HepG2 (cell line): ENCODE data around the gene FAM3A. TPM values are rescaled to one million over a fixed set of nuclear protein-coding genes. Genes with fewer than 3 reads are reported as not detected.

ENCODE experiments used
- ATAC-seq: fragments of 200-7000 bp; cut with Tn5 transposase; 3 replicates; pipeline ENCODE4 v1.9.1; 2020; ENCODE audit warnings: mild to moderate bottlenecking, moderate library complexity
- BruUV-seq: library from RNA; stranded (reverse); fragments of 400-500 nt; replicated peaks from 2 replicates; lab custom pipeline; 2021; lab: Mats Ljungman, UMichigan
- CTCF ChIA-PET: fragments of 300-600 bp; formaldehyde crosslinking; extraction: SDS; loops from one replicate; lab custom pipeline; 2021; ENCODE audit warnings: low total read pairs, inconsistent platforms, low intra/inter-chr PET ratio; lab: Yijun Ruan, JAX
- POLR2A ChIA-PET: fragments of 350-600 bp; sonication (Branson Sonifier 250); formaldehyde crosslinking; loops from one replicate; lab custom pipeline; 2020; ENCODE audit warnings: antibody characterized with exemption, inconsistent platforms; lab: Yijun Ruan, JAX
- DNase-seq: peaks from one replicate; pipeline ENCODE4 v3.0.0-alpha.2; 2015; ENCODE audit warnings: low spot score
- FAIRE-seq: peaks from 3 replicates; lab custom pipeline; 2011; peaks lifted over from hg19 to GRCh38; lab: Jason Lieb, UNC
- H2AFZ ChIP-seq: one replicate; pipeline ENCODE4 v1.6.1; 2011; ENCODE audit warnings: low read length, inconsistent platforms
- H3K27ac ChIP-seq: fragments of 300-600 bp; 3 replicates; pipeline ENCODE4 v1.8.0; 2011; ENCODE audit warnings: mixed run types, mild to moderate bottlenecking, mixed read lengths, low read length, inconsistent platforms; ENCODE audit not compliant: insufficient read depth; ENCODE audit errors: extremely low read length
- H3K27me3 ChIP-seq, 2 experiments: fragments of 200-600 bp in 1 of 2; 2 replicates in 1 of 2; 3 replicates in 1 of 2; pipeline versions ENCODE4 v1.6.0 to v1.8.0; 2011; ENCODE audit warnings: low read length in 2 of 2, mild to moderate bottlenecking in 2 of 2, moderate library complexity in 2 of 2, inconsistent platforms in 1 of 2; ENCODE audit not compliant: insufficient read depth in 2 of 2, control insufficient read depth in 1 of 2
- H3K36me3 ChIP-seq, 2 experiments: fragments of 200-600 bp in 1 of 2; replicated peaks in 1 of 2; 2 replicates in 1 of 2; 3 replicates in 1 of 2; pipeline versions ENCODE4 v1.5.1 to v1.8.0; 2011; ENCODE audit warnings: low read length in 2 of 2, inconsistent platforms in 1 of 2; ENCODE audit not compliant: insufficient read depth in 2 of 2, control insufficient read depth in 1 of 2
- H3K4me1 ChIP-seq: 2 replicates; pipeline ENCODE4 v1.5.1; 2012; ENCODE audit warnings: low read length, inconsistent platforms; ENCODE audit not compliant: insufficient read depth
- H3K4me2 ChIP-seq: 2 replicates; pipeline ENCODE4 v1.6.0; 2011; ENCODE audit warnings: low read depth, low read length, inconsistent platforms
- H3K4me3 ChIP-seq, 3 experiments: fragments of 200-600 bp in 1 of 3; sonication (generic), shearing (Covaris generic) in 1 of 3; replicated peaks in 1 of 3; 2 replicates each; pipeline ENCODE4 v1.5.1; 2011 to 2016; ENCODE audit warnings: low read length in 3 of 3, inconsistent platforms in 2 of 3, low read depth in 2 of 3, mild to moderate bottlenecking in 2 of 3, control low read depth in 1 of 3, mixed read lengths in 1 of 3; ENCODE audit not compliant: insufficient read depth in 1 of 3
- H3K79me2 ChIP-seq: one replicate; pipeline ENCODE4 v1.6.1; 2011; ENCODE audit warnings: low read length, inconsistent platforms; ENCODE audit not compliant: insufficient read depth
- H3K9ac ChIP-seq: 2 replicates; pipeline ENCODE4 v1.6.0; 2011; ENCODE audit warnings: mild to moderate bottlenecking, low read depth, low read length, inconsistent platforms; ENCODE audit not compliant: insufficient read depth
- H3K9me3 ChIP-seq: 2 replicates; pipeline ENCODE4 v1.5.1; 2012; ENCODE audit warnings: mild to moderate bottlenecking, low read length
- H4K20me1 ChIP-seq: 2 replicates; pipeline ENCODE4 v1.6.0; 2011; ENCODE audit warnings: inconsistent platforms, mild to moderate bottlenecking, low read length, moderate library complexity; ENCODE audit not compliant: insufficient read depth
- IRF2 ChIP-seq: IDR thresholded peaks from 2 replicates; pipeline ENCODE4 v1.6.1; 2018; ENCODE audit warnings: missing genetic modification reagents, missing compliant biosample characterization
- KMT2B ChIP-seq: IDR thresholded peaks from 2 replicates; pipeline ENCODE4 v1.6.1; 2016; ENCODE audit warnings: missing genetic modification reagents, missing compliant biosample characterization
- RXRA ChIP-seq: sonication (generic); formaldehyde crosslinking; IDR thresholded peaks from 2 replicates; pipeline ENCODE4 v1.5.1; 2020; ENCODE audit warnings: missing genetic modification reagents
- ZFX ChIP-seq: sonication (generic); formaldehyde crosslinking; IDR thresholded peaks from 2 replicates; pipeline ENCODE4 v1.4.0; 2020; ENCODE audit warnings: mild to moderate bottlenecking, low read depth, missing genetic modification reagents, moderate library complexity
- ZNF777 ChIP-seq: sonication (generic); formaldehyde crosslinking; IDR thresholded peaks from 2 replicates; pipeline ENCODE4 v1.4.0; 2020; ENCODE audit warnings: missing genetic modification reagents
- ZNF788 ChIP-seq: sonication (generic); formaldehyde crosslinking; IDR thresholded peaks from 2 replicates; pipeline ENCODE4 v1.5.0; 2020; ENCODE audit warnings: mild to moderate bottlenecking, missing genetic modification reagents, borderline replicate concordance
- ZSCAN20 ChIP-seq: sonication (generic); formaldehyde crosslinking; IDR thresholded peaks from 2 replicates; pipeline ENCODE4 v1.4.0; 2020; ENCODE audit warnings: missing genetic modification reagents, mild to moderate bottlenecking, borderline replicate concordance
- ZSCAN9 ChIP-seq: IDR thresholded peaks from 2 replicates; pipeline ENCODE4 v1.6.1; 2016; ENCODE audit warnings: borderline replicate concordance
- WGBS: methylation state at CpG from one replicate; pipeline ENCODE4 v1.1.6; 2017; ENCODE audit warnings: low lambda C conversion rate; 5-methylcytosine and 5-hydroxymethylcytosine counted together
- in situ Hi-C: cut with HindIII; loops from 2 replicates; pipeline ENCODE4 v1.10.0; 2017; ENCODE audit warnings: low pct_unique_long_range_greater_than_20kb; ENCODE audit not compliant: extremely low pct_ligation_motif_present
- intact Hi-C: fragments of 100-400 bp; cut with micrococcal nuclease; formaldehyde crosslinking; loops from one replicate; pipeline ENCODE4 v1.10.0; 2022; ENCODE audit not compliant: unreplicated experiment
- polyA plus RNA-seq, 8 experiments: library from polyadenylated mRNA; depleted of rRNA in 3 of 8; stranded (reverse) in 7 of 8; unstranded in 1 of 8; fragments of >200 nt; fragmentation: Illumina TruSeq in 4 of 8; extraction: Trizol in 4 of 8; gene quantifications; 2 replicates each; pipeline versions ENCODE4 v1.2.1 to v1.2.3, GENCODE V29; 2011 to 2016; ENCODE audit warnings: low read depth in 4 of 8, missing spikeins in 1 of 8, mixed read lengths in 1 of 8; ENCODE audit not compliant: insufficient read depth in 1 of 8
- total RNA-seq, 5 experiments: library from RNA; depleted of rRNA; stranded (reverse); fragments of >200 nt; fragmentation: Illumina TruSeq; extraction: Trizol; gene quantifications; 2 replicates each; pipeline ENCODE4 v1.2.3, GENCODE V29; 2016; ENCODE audit warnings: low read depth in 1 of 5
- TF ChIP-seq, protein P1 (sequence below): sonication (generic); formaldehyde crosslinking; IDR thresholded peaks from 2 replicates; pipeline ENCODE4 v1.5.0; 2020; ENCODE audit warnings: missing genetic modification reagents
- TF ChIP-seq, protein P2 (sequence below): sonication (generic); formaldehyde crosslinking; IDR thresholded peaks from 2 replicates; pipeline ENCODE4 v1.4.0; 2020; ENCODE audit warnings: missing genetic modification reagents
- TF ChIP-seq, protein P3 (sequence below): sonication (generic); formaldehyde crosslinking; IDR thresholded peaks from 2 replicates; pipeline ENCODE4 v1.4.0; 2020; ENCODE audit warnings: missing genetic modification reagents
- TF ChIP-seq, protein P4 (sequence below): sonication (generic); formaldehyde crosslinking; IDR thresholded peaks from 2 replicates; pipeline ENCODE4 v1.4.0; 2020; ENCODE audit warnings: missing genetic modification reagents
- TF ChIP-seq, protein P5 (sequence below): sonication (generic); formaldehyde crosslinking; IDR thresholded peaks from 2 replicates; pipeline ENCODE4 v1.5.1; 2020; ENCODE audit warnings: missing genetic modification reagents, mild to moderate bottlenecking, borderline replicate concordance
- TF ChIP-seq, protein P6 (sequence below): sonication (generic); formaldehyde crosslinking; conservative IDR thresholded peaks from 2 replicates; pipeline ENCODE4 v1.4.0; 2020; ENCODE audit warnings: missing genetic modification reagents

The FAM3A gene
- total and polyA plus RNA-seq, 2 of the 13 experiments (the other 11 are each of a cell fraction or from before 2014, with no cell fraction given), result 11.2 to 22.7 TPM

DNA sequence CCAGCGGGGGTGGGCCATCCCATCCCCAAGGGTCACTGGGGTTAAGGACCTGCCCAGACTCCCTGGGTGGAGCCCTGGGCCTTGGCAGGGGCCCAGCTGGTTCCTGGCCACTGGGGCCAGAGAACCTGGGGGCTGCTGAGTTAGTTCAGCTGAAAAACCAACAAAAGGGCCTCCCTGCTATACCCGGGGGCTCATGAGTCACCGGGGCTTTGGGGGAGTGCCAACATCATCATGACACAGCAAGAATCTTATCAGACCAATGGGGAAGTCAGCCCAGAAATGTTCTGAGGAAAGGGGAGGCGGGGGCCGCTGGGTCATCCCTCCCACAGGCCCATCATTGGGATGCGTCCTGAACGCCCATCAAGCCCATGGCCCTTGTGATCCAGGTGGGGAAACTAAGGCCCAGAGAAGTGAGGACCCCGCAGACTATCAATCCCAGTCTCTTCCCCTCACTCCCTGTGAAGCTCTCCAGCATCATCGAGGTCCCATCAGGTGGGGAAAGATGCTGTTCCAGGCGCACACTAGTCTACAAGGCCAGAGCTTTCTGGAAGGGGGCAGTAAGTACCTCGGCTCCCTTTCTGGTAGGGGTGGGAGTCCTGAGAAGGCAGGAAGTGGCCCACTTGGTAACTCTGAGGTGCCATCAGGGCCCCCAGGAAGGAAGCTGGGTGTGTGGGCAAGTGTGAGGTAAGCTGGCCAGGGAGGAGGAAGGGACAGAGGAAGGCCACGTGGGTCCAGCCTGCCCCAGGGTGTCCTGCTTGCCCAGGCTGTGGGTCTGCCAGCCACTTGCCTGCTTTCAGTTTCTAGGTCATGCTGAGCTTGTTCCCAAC, 26.1 kb upstream of the FAM3A start (continued):
- TF ChIP-seq, protein P1, sequence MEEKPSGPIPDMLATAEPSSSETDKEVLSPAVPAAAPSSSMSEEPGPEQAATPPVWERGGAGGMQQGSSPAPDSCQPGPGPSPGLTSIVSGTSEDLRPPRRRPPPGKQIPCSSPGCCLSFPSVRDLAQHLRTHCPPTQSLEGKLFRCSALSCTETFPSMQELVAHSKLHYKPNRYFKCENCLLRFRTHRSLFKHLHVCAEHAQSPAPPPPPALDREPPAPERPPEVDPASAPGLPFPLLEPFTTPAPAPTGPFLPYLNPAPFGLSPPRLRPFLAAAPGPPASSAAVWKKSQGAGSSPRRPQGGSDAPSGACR (CRISPR knock-in tag), result no peak
- TF ChIP-seq, protein P2, sequence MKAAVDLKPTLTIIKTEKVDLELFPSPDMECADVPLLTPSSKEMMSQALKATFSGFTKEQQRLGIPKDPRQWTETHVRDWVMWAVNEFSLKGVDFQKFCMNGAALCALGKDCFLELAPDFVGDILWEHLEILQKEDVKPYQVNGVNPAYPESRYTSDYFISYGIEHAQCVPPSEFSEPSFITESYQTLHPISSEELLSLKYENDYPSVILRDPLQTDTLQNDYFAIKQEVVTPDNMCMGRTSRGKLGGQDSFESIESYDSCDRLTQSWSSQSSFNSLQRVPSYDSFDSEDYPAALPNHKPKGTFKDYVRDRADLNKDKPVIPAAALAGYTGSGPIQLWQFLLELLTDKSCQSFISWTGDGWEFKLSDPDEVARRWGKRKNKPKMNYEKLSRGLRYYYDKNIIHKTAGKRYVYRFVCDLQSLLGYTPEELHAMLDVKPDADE, result no peak
- TF ChIP-seq IRF2, result no peak
- TF ChIP-seq, protein P3, sequence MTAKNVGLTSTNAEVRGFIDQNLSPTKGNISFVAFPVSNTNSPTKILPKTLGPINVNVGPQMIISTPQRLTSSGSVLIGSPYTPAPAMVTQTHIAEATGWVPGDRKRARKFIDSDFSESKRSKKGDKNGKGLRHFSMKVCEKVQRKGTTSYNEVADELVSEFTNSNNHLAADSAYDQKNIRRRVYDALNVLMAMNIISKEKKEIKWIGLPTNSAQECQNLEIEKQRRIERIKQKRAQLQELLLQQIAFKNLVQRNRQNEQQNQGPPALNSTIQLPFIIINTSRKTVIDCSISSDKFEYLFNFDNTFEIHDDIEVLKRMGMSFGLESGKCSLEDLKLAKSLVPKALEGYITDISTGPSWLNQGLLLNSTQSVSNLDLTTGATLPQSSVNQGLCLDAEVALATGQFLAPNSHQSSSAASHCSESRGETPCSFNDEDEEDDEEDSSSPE (CRISPR knock-in tag), result 0 out of 2 replicates have a peak, but pooled peaks have one; percentile 15

DNA sequence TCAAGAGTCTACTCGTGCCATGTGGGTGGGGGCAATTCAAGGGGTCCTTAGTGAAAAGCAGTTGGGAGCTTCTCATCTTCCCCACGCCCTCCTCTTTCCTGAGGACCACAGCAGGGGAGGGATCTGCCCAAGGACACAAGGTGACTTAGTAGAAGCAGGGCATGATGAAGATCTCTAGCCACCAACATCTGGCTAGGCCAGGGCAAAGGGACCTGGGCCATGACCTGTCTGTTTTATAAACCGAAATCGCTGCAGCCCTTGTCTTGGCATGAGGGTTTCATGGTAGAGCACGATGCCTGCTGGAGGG, 25.5 kb upstream of the FAM3A start:
- peak overlapping the region; percentile 100 for H3K27ac ChIP-seq
- H3K4me3 ChIP-seq, result peak overlapping the region; percentile 54 to 78 (median 72); a peak in 5 of 6 replicates
- H4K20me1 ChIP-seq, result 0 out of 2 replicates have a peak, but pooled peaks cover 6% of the 10 kb centered on the region
- no peak for ATAC-seq
- H3K4me1 ChIP-seq, result peaks cover 66% of the 10 kb centered on the region
- H3K79me2 ChIP-seq, result peaks cover 34% of the 10 kb centered on the region
- CTCF ChIA-PET, result no interaction called here
- H3K9ac ChIP-seq, result peak overlapping the region; percentile 96
- BruUV-seq, result TSS peak; percentile 17
- DNase-seq, result no peak
- FAIRE-seq, result no peak
- H3K4me2 ChIP-seq, result peak overlapping the region; percentile 93
- H3K27me3 ChIP-seq, result no peaks in the 10 kb centered on the region; a peak in 1 of 5 replicates
- H2AFZ ChIP-seq, result no peak overlapping the region
- WGBS, result no CpG with 5 or more reads among the region's 5 CpGs
- intact Hi-C loops (no loop called here), in situ Hi-C loops (loop anchor here (25.0 kb wide), 1 partner anchor 129 kb away; the partner anchor contains the start of genes DNASE1L1 and TAFAZZIN)
- H3K36me3 ChIP-seq, result 0 out of 5 replicates have a peak, but pooled peaks cover 0 to 5% of the 10 kb centered on the region in 2 experiments
- no peaks in the 10 kb centered on the region for H3K9me3 ChIP-seq
- POLR2A ChIA-PET, result interaction anchor here (0.6 to 4.0 kb wide), 12 partner anchors 12 to 171 kb away, joined by 3 to 38 read pairs (median 14); partner anchors contain the start of genes DNASE1L1, EMD, FAM3A and FLNA
- TF ChIP-seq ZNF788 (CRISPR knock-in tag), result no peak
- TF ChIP-seq, protein P4, sequence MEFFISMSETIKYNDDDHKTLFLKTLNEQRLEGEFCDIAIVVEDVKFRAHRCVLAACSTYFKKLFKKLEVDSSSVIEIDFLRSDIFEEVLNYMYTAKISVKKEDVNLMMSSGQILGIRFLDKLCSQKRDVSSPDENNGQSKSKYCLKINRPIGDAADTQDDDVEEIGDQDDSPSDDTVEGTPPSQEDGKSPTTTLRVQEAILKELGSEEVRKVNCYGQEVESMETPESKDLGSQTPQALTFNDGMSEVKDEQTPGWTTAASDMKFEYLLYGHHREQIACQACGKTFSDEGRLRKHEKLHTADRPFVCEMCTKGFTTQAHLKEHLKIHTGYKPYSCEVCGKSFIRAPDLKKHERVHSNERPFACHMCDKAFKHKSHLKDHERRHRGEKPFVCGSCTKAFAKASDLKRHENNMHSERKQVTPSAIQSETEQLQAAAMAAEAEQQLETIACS (CRISPR knock-in tag), result 0 out of 2 replicates have a peak, but pooled peaks have one; percentile 14
- TF ChIP-seq KMT2B (CRISPR knock-in tag), result no peak
- TF ChIP-seq, protein P5, sequence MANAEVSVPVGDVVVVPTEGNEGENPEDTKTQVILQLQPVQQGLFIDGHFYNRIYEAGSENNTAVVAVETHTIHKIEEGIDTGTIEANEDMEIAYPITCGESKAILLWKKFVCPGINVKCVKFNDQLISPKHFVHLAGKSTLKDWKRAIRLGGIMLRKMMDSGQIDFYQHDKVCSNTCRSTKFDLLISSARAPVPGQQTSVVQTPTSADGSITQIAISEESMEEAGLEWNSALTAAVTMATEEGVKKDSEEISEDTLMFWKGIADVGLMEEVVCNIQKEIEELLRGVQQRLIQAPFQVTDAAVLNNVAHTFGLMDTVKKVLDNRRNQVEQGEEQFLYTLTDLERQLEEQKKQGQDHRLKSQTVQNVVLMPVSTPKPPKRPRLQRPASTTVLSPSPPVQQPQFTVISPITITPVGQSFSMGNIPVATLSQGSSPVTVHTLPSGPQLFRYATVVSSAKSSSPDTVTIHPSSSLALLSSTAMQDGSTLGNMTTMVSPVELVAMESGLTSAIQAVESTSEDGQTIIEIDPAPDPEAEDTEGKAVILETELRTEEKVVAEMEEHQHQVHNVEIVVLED (CRISPR knock-in tag), result no peak
- no peak for TF ChIP-seq ZSCAN9 (CRISPR knock-in tag)
- peak; percentile 10; the same call in 1 of the 2 replicates for TF ChIP-seq ZFX (CRISPR knock-in tag)
- TF ChIP-seq, protein P6, sequence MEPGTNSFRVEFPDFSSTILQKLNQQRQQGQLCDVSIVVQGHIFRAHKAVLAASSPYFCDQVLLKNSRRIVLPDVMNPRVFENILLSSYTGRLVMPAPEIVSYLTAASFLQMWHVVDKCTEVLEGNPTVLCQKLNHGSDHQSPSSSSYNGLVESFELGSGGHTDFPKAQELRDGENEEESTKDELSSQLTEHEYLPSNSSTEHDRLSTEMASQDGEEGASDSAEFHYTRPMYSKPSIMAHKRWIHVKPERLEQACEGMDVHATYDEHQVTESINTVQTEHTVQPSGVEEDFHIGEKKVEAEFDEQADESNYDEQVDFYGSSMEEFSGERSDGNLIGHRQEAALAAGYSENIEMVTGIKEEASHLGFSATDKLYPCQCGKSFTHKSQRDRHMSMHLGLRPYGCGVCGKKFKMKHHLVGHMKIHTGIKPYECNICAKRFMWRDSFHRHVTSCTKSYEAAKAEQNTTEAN (CRISPR knock-in tag), result no peak
- no peak for TF ChIP-seq ZSCAN20 (CRISPR knock-in tag)
- no peak for TF ChIP-seq RXRA (CRISPR knock-in tag)
- TF ChIP-seq ZNF777 (CRISPR knock-in tag), result peak; percentile 26; the same call in 1 of the 2 replicates
